DMS 273 treated with DMSO at 0.1 percent for 48 hours (cell line): ENCODE data around the gene NDE1.
"Not testable (repeated sequence)": the region's sequence is repeated elsewhere in the genome, so short reads cannot be mapped to it uniquely, and the experiment has no call there.

ENCODE experiments used
- DNase-seq: peaks from one replicate; lab custom pipeline; 2025; lab: John Stamatoyannopoulos, UW

The NDE1 gene

DNA sequence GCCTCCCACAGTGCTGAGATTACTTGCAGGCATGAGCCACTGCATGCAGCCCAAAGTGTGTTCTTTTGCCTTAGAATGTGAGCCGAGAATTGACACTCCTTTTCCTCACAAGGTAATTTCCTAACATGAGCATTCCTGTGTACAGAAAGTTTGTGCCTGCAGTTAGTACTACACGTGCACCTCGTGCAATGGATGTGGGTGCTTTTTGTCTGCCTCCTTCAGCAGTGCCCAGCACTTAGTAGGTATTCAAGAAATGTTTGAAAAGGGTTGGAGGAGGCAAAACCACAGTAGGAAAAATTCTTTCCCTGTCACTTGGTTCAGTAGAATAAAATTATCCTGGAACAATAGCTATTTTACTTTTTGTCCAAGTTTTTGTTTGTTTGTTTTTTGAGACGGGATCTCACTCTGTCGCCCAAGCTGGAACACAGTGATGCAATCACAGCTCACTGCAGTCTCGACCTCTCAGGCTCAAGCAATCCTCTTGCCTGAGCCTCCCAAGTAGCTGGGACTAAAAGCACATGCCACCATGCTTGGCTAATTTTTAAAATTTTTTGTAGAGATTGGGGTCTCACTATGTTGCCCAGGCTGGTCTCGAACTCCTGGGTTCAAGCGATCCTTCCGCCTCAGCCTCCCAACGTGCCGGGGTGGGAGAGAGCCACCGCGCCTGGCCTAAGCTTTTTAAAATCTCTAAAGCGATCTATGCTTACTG lies 2.4 kb downstream of the NDE1 start:
- DNase-seq: no peak

DNA sequence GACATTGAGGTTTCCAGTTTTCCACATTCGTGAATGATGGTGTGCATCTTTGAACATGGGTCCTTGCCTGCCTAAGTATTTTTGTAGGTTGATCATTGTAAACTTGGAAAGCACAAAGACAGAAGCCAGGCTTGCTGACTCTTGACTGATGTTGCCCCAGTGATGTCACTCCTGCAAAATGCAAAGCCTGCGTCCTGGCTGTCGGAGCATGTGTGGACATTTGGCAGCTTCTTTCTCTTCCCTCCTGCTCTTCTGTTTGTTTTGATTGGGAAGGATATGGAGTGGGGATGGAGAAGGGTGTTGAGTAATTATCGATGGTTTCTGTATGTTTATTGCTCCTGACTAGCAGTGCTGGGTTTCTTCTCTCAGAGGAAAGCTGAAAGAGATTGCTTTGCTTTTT lies 3.2 kb downstream of the NDE1 start:
- DNase-seq: no peak

DNA sequence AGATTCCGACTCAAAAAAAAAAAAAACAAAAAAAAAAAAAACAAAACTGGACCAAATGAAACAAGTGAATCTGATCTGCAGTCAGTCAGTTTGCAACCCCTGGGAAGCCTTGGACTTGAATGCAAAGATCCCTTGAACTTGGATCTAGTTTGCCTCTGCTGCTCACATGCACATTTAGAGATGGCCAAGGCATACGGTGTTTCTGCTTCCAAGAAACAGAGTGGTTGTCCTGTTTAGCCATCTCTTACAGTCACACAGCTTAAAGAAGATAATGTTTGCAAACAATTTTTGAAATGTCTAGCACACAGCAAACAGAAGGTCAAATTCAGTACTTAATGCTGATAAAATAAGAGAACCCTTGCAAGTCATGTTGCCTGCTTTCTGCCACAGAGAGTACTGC lies 4.5 kb downstream of the NDE1 start:
- DNase-seq: no peak

DNA sequence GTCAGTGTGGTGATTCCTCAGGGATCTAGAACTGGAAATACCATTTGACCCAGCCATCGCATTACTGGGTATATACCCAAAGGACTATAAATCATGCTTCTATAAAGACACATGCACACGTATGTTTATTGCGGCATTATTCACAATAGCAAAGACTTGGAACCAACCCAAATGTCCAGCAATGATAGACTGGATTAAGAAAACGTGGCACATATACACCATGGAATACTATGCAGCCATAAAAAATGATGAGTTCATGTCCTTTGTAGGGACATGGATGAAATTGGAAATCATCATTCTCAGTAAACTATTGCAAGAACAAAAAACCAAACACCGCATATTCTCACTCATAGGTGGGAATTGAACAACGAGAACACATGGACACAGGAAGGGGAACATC lies 5.5 kb downstream of the NDE1 start:
- DNase-seq: not testable (repeated sequence)

DNA sequence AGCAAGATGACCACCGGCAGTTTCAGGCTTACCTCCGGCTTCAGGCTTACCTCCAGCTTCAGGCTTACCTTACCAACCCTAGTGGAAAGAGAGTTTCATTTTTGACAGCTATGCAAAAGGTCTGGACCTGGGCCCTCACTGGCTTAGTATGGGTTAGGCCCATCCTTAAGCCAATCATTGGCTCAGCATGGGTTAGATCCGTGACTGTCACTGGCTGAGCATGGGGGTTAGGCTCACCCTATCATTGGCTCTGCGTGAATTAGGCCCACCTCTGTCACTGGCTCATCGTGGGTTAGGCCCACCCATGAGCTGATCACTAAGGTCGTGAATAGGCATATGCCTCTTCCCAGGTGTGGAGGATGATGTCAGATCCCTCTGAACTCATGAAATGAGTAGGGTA lies 8.1 kb downstream of the NDE1 start:
- no peak for DNase-seq

DNA sequence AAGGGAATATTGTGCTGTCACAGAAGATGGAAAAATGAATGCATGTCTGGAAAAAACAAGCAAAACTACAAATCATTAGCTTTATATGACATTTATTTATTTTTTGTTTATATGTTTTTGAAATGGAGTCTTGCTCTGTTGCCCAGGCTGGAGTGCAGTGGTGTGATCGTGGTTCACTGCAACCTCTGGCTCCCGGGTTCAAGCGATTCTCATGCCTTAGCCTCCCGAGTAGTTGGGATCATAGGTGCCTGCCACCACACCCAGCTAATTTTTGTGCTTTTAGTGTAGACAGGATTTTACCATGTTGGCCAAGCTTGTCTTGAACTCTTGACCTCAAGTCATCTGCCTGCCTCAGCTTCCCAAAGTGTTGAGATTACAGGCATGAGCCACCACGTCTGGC lies 8.5 kb downstream of the NDE1 start:
- no peak for DNase-seq

DNA sequence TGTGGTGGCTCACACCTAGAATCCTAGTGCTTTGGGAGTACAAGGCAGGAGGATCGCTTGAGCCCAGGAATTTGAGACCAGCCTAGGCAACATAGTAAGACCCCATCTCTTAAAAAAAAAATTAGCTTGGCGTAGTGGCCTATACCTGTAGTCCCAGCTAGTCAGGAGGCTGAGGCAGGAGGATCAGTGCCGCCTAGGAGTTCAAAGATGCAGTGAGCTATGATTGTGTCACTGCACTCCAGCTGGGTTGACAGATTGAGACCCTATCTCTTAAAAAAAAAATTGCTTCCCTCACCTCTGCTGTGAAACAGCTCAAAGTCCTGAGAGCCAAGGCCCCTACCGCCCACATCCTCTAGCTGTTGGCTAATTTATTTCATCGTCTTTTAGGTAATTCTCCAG lies 10.2 kb downstream of the NDE1 start:
- DNase-seq: no peak

DNA sequence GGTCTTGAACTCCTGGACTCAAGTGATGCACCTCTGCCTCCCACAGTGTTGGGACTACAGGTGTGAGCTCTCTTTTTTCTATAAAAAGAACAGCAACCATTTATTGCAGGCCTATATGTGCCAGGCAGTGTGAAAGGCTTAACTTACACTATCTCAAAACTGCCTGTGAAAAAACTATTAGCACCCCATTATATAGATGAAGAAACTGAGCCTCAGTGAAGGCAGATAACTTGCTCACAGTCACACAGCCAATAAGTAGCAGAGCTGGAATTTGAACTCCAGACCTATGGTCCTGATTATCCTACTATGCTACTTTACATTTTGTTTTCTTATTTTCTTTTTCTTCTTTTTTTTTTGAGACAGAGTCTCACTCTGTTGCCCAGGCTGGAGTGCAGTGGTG lies 15.1 kb downstream of the NDE1 start:
- no peak for DNase-seq

DNA sequence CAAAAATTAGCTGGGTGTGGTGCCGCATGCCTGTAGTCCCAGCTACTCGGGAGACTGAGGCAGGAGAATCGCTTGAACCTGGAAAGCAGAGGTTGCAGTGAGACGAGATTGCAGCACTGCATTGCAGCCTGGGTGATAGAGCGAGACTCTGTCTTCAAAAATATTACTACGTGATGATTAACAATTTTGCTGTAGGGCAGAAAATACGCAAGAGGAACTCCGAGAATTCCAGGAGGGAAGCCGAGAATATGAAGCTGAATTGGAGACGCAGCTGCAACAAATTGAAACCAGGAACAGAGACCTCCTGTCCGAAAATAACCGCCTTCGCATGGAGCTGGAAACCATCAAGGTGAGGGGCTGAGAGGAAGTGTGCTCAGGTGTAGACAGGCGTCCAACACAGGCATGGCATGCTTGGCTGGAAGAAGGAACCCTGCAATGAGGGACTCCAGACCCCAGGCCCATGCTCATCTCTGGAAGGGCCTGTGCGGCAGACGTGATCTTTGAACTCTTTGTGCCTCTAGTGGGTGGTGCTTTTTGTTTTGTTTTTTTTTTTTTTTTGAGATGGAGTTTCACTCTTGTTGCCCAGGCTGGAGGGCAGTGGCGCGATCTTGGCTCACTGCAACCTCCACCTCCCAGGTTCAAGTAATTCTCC lies 17.2 kb downstream of the NDE1 start:
- no peak for DNase-seq

DNA sequence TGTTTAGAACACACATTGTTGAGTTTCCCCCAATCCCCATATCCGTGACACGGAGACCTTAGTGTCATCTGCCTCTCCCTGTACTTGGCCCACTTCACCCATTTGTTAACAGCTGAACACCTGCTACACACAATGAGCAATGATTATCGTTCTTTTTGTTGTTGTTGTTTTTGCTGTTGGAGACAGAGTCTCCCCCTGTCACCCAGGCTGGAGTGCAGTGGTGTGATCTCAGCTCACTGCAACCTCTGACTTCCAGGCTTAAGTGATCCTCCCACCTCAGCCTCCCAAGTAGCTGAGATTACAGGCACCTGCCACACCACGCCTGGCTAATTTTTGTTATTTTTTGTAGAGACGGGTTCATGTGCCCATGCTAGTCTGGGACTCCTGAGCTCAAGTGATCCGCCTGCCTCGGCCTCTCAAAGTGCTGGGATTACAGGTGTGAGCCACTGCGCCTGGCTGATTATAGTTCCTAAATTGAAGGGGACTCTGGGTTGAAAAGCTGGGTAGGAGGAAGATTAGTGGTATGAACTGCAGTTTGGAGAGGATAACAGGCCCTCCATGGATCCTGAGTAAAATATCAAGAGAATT lies 21.6 kb downstream of the NDE1 start:
- no peak for DNase-seq

DNA sequence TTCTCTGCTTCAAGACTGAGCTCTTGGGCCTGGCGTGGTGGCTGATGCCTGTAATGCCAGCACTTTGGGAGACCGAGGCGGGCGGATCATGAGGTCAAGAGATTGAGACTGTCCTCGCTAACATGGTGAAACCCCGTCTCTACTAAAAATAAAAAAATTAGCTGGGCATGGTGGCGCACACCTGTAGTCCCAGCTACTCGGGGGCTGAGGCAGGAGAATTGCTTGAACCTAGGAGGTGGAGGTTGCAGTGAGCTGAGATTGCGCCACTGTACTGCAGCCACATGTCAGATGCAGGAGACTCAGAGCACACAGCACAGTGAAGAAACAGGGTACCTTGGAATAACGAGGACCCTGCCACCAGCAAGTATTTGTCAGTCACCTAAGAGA lies 22.1 kb downstream of the NDE1 start:
- not testable (repeated sequence) for DNase-seq

DNA sequence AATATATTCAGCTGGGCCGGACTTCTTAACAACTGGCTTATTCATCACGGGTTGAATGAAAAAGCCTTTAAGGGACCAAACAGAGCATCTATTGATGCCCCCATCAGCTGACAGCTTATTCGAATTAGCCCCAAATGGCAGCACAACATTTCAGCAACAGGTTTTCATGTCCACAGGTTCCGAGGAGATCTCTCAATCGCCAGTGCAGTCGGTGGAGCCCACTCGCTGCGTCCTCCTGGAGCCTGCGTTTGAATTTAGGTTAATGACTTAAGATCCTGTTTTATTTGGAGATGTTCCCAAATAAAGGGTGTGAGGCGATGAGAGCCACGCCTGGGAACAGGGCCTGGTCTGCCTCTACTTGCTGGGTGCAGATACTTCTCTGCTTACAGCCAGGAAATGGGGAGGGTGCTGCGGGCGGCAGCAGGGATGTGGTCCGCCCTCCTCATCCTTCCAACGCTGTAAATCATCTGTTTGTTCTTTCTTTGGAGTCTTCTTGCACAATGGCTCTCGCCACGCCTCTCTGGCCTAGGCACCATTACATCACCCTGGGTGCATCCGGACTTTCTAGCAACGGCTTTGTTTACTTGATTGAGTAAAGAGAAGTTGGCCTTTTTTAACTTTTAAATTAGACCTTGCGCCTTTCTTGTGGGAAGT lies 22.6 kb downstream of the NDE1 start:
- no peak for DNase-seq

DNA sequence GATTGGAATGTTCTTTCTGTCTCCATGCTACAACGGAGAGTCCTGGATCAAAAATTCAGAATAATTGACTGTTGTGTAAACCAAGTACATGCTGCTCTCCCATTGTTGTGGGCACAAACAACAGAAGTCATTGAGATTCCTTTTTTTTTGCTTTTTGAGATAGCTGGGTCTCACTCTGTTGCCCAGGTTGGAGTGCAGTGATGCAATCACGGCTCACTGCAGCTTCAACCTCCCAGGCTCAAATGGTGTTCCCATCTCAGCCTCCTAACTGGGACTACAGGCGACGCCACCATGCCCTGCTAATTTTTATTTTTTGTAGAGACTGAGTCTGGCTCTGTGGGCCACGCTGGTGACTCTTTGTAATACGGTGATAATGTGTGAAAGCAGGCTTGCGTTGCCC lies 24.5 kb downstream of the NDE1 start:
- DNase-seq: no peak

DNA sequence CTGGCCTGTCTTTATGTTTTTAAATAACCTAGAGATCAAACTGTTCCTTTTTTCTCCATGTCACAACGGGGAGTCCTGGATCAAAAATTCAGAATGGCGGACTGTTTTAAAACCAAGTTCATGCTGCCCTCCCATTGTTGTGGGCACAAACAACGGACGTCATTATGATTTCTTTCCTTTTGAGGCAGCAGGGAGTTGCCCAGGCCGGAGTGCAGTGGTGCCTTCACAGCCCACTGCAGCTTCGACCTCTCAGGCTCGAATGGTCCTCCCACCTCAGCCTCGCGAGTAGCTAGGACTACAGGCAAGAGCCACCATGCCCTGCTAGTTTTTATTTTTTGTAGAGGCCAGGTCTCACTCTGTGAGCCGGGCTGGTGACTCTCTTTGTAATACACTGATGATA lies 26.5 kb downstream of the NDE1 start:
- no peak for DNase-seq

DNA sequence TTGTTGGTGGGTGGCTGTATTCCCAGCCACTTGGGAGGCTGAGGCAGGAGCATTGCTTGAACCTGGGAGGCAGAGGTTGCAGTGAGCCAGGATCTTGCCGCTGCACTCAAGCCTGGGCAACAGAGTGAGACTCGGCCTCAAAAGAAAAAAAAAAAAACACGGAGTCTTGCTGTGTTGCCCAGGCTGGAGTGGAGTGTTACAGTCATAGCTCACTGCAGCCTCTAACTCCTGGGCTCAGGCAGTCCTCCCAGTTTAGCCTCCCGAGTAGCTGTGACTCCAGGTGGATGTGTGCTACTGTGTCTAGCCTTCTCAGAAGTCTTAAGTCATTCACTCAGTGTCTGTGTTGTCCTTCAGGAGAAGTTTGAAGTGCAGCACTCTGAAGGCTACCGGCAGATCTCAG lies 27.4 kb downstream of the NDE1 start:
- DNase-seq: no peak

DNA sequence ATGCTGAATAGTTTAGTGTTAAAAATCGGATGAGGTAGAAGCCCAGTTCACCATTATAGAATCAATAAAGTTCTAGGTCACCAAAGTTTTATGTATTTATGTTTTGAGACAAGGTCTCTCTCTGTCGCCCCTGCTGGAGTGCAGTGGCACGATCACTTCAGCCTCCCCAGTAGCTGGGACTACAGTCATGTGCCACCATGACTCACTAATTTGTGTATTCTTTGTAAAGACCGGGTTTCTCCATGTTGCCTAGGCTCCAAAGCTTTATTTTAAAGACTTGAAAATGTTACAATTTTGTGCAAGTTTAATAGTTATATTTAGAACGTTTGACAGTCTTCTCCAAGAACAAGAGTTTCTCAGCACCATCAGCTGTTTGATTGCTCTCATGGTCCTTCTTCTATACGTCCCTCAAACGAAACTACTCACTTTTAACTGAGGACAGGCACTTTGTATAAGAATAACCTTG lies 32.1 kb downstream of the NDE1 start:
- DNase-seq: no peak

DNA sequence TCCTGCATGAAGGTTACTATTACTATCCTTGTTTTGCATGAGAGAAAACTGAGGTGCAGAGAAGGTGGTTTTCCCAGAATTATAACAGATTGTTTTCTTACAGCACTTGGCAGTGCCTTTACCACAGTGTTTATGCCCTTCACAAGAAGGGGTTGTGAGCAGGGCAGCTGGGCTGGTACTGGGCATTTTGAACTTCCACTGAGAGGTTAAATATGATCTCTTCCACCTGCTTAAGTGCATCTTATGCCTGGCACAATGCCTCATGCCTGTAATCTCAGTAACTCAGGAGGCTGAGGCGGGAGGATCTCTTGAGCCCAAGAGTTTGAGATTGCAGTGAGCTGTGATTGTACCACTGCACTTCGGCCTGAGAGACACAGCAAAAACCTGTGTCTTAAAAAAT lies 36.2 kb downstream of the NDE1 start:
- no peak for DNase-seq

DNA sequence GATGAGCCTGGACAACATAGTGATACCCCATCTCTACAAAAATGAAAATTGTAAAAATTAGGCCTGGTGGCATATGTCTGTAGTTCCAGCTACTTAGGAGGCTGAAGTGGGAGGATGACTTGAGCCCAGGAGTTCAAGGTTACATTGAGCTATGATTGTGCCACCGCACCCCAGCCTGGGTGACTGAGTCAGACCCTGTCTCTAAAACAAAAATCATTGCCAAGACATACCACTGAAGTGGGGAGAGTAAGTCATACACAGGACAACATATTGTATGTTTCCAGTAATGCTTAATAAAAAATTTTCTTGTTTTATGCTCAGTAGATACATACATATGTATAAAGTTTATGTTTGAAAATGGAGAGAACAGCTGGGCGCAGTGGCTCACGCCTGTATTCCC lies 39.2 kb downstream of the NDE1 start:
- DNase-seq: no peak

DNA sequence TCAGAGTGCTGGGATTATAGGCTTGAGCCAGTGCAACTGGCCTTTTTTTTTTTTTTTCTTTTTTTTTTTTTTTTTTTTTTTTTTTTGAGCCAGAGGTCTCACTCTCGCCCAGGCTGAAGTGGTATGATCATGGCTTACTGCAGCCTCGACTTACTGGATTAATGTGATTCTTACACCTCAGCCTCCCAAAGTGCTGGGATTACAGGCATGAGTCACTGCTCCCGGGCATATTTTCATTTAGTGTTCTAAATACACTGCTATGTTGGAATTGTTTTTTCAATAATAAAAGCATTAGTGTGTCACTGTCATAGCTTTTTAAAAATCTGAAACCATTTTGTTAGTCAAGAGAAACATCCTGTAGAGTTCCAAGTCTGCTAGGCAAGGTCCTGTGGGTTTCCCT lies 40.3 kb downstream of the NDE1 start:
- no peak for DNase-seq

DNA sequence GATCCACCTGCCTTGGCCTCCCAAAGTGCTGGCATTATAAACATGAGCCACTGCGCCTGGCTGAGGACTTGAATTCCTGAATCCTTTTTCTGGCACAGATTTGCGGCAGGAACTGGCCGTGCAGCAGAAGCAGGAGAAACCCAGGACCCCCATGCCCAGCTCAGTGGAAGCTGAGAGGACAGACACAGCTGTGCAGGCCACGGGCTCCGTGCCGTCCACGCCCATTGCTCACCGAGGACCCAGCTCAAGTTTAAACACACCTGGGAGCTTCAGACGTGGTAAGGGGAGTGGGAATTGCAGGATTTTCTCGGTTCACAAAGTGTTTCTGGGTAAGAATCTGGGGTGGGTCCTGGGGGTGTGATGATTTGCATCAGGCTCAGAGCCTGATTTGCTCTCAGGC lies 41.0 kb downstream of the NDE1 start:
- DNase-seq: no peak

DNA sequence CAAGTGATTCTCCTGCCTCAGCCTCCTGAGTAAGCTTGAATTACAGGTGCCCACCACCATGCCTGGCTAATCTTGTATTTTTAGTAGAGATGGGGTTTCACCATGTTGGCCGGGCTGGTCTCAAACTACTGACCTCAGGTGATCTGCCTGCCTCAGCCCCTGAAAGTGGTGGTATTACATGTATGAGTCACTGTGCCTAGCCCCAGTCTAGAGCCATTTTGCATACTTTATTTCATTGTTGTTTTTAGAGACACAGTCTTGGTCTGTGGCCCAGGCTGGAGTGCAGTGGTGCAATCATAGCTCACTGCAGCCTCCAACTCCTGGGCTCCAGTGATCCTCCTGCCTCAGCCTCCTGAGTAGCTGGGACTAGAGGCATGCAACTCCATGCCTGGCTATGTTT lies 42.5 kb downstream of the NDE1 start:
- not testable (repeated sequence) for DNase-seq

DNA sequence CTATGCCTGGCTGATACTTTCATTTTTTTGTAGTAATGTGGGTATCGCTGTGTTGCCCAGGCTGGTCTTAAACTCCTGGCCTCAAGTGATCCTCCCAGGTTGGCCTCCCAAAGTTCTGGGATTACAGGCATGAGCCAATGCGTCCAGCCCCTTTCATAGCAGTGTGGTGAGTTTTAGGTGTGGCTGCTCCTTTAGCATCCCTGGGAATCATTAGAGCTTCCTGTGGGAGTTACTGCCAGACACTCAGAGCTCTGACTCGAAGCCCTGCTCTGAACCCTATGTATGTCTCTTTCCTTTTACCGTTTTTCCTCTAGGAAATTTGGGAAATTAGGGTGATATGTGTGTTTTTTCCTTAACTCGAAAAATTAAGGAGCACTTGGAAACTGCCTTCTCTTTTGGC lies 44.5 kb downstream of the NDE1 start:
- no peak for DNase-seq

DNA sequence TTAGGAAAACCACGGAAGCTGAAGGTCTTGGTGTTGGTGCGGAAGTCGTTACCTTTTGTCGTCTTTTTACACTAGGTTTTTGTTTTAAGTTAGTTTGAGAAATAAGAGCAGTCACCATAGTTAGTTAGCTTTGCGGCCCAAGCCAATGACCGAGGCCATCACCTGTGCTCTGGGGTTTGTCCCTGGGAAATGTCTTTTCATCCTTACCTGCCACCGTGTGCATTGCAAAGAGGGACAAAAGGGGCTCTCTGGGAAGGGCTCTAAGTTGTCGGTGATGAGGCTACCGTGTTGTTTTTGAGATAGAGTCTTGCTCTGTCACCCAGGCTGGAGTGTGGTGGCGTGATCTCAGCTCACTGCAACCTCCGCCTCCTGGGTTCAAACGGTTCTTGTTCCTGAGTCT lies 49.8 kb downstream of the NDE1 start:
- no peak for DNase-seq
